Thoracic aorta (tissue), 2 donors: ENCODE measurements around the gene ZBTB5. TPM values are rescaled to one million over a fixed set of nuclear protein-coding genes. Genes with fewer than 3 reads are reported as not detected.

ENCODE experiments used
- ATAC-seq: fragments of 150-250 bp; one replicate; pipeline ENCODE4 v1.8.0; 2017; ENCODE audit warnings: low read depth; ENCODE audit not compliant: insufficient number of reproducible peaks, low FRiP score
- DNase-seq: peaks from one replicate; pipeline ENCODE4 v3.0.0-alpha.2; 2020; ENCODE audit warnings: low spot score
- H3K27ac ChIP-seq, 2 donors: fragments of 200-600 bp; sonication (generic); 1 replicate in 1 of 2; 2 replicates in 1 of 2; pipeline ENCODE4 v1.5.1; 2016; ENCODE audit warnings: mild to moderate bottlenecking in 2 of 2, moderate library complexity in 2 of 2
- H3K27me3 ChIP-seq: fragments of 200-600 bp; sonication (generic); replicated peaks from 2 replicates; pipeline ENCODE4 v1.6.0; 2016; ENCODE audit warnings: mild to moderate bottlenecking; ENCODE audit not compliant: insufficient read depth
- H3K36me3 ChIP-seq: fragments of 200-600 bp; sonication (generic); one replicate; pipeline ENCODE4 v1.5.1; 2016
- H3K4me1 ChIP-seq, 2 donors: fragments of 200-600 bp; sonication (generic); 1 replicate in 1 of 2; 2 replicates in 1 of 2; pipeline versions ENCODE4 v1.5.1 to v1.6.0; 2016; ENCODE audit warnings: low read depth in 2 of 2, mild to moderate bottlenecking in 1 of 2; ENCODE audit not compliant: control insufficient read depth in 1 of 2
- H3K4me3 ChIP-seq: fragments of 200-600 bp; sonication (generic); 2 replicates; pipeline ENCODE4 v1.5.1; 2016; ENCODE audit warnings: mild to moderate bottlenecking
- H3K9me3 ChIP-seq: fragments of 200-600 bp; sonication (generic); 2 replicates; pipeline ENCODE4 v1.5.1; 2016
- total RNA-seq, 2 donors: library from RNA; depleted of rRNA; stranded (reverse); fragments of >200 nt; gene quantifications; one replicate each; pipeline versions ENCODE4 v1.1.0 to v1.2.3, GENCODE V29; 2016
- TF ChIP-seq, protein P1 (sequence below): fragments of 200-600 bp; sonication (generic); IDR thresholded peaks from one replicate; pipeline ENCODE4 v1.5.1; 2019; ENCODE audit warnings: antibody characterized with exemption

ZBTB5 gene
- total RNA-seq, 2 donors from 2014 or later: 8.3 to 15.0 TPM

DNA sequence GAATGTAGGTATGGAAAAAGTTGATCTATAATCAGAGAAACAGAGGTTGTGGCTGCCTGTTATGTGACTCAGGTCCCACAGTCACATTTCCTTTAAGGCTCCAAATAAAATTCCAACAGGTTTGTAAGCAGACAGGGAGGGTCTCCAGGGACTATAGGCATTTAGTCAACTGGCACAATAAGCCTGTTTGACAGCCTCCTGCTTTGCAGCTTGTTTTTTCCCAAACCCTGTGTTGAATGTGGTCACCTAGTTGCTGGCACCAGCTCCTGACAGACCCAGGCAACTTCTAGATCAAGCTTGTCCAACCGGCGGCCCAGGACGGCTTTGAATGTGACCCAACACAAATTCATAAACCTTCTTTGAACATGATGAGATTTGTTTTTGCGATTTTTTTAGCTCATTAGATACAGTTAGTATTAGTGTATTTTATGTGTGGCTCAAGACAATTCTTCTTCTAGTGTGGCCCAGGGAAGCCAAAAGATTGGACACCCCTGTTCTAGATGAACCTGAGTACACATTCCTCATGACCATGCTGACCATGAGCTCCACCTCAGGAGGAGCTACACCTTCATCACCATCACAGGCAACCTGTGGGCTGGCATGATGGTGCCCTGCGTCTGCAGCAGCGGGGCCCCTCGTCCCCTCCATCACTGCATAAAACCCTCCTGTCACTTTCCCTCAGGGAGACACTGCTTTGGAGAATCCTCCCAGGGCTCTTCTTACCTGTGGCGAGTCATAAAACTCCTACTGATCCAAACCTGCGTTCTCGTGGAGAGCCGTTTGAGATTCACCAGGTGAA lies 58.4 kb downstream of the ZBTB5 start:
- no peaks in the 10 kb centered on the region for H3K36me3 ChIP-seq
- TF ChIP-seq, protein P1, sequence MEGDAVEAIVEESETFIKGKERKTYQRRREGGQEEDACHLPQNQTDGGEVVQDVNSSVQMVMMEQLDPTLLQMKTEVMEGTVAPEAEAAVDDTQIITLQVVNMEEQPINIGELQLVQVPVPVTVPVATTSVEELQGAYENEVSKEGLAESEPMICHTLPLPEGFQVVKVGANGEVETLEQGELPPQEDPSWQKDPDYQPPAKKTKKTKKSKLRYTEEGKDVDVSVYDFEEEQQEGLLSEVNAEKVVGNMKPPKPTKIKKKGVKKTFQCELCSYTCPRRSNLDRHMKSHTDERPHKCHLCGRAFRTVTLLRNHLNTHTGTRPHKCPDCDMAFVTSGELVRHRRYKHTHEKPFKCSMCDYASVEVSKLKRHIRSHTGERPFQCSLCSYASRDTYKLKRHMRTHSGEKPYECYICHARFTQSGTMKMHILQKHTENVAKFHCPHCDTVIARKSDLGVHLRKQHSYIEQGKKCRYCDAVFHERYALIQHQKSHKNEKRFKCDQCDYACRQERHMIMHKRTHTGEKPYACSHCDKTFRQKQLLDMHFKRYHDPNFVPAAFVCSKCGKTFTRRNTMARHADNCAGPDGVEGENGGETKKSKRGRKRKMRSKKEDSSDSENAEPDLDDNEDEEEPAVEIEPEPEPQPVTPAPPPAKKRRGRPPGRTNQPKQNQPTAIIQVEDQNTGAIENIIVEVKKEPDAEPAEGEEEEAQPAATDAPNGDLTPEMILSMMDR: no peak
- H3K27me3 ChIP-seq: no peaks in the 10 kb centered on the region
- H3K27ac ChIP-seq: no peak overlapping the region
- no peak overlapping the region for H3K4me3 ChIP-seq
- no peak for DNase-seq
- H3K9me3 ChIP-seq: no peaks in the 10 kb centered on the region
- no peak for ATAC-seq
- H3K4me1 ChIP-seq: peaks cover 0 to 6% of the 10 kb centered on the region in 2 donors

DNA sequence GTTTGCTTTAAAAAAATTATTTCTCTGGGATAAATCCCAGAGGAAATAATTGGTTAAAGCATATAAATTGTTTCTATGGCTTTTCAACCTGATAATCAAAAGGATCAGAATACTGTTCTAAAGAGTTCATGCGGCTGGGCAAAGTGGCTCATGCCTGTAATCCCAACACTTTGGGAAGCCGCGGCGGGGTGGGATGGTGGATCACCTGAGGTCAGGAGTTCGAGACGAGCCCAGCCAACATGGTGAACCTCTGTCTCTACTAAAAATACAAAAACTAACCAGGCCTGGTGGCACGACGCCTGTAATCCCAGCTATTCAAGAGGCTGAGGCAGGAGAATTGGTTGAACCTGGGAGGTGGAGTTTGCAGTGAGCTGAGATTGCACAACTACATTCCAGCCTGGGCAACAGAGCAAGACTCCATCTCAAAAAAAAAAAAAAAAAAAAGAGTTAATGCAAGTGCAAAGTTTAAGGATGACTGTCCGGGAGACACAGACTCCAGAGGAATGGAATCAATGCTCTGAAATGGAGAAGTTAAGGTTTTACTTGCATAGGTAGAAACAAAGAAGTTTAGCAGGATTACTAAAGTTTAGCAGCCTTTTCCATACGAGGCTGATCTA lies 59.4 kb downstream of the ZBTB5 start:
- no peak for ATAC-seq
- Histone ChIP-seq H3K4me3 (no peak overlapping the region), H3K27me3 (no peaks in the 10 kb centered on the region), H3K27ac (peak overlapping the region; percentile 3 to 17), H3K4me1 (peaks cover 0 to 6% of the 10 kb centered on the region in 2 donors), H3K36me3 (no peaks in the 10 kb centered on the region), H3K9me3 (no peaks in the 10 kb centered on the region)
- DNase-seq: no peak
- TF ChIP-seq, protein P1: no peak

DNA sequence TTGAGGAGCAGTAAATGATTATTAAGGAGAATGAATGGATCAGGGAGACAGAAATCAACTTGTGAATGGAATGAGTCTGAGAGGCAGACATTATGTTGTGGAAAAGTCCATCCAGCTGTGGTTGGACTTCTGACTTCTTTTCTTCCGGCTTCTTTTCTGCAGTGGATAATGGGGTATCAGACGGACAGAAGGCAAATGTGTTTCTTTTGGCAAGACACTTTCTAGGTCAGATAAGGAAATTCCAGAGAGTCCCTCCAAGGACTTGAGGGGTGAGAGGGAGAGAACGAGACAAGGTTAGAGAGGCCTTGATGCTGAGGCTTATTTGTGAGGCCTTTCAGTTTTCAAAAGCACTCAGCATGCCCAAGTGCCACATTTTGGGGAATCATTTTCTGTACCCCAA lies 59.9 kb downstream of the ZBTB5 start:
- TF ChIP-seq, protein P1: no peak
- ATAC-seq: no peak

DNA sequence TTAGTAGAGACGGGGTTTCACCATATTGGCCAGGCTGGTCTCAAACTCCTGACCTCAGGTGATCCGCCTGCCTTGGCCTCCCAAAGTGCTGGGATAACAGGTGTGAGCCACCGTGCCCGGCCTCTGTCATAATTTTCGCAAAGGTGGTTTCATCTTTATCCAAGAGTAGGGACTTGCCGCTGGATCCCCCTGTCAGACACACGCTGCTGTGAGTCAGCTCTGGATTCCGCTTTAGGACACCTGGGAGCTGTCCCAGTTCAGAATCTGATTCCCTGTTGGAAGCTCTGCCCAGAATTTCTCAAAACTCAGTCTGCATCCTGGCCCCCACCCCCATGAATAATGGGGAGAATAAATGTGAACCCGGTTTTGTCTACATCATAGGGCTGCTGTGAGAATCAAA lies 60.7 kb downstream of the ZBTB5 start:
- H3K27me3 ChIP-seq: no peaks in the 10 kb centered on the region
- DNase-seq: no peak
- H3K36me3 ChIP-seq: no peaks in the 10 kb centered on the region
- H3K4me1 ChIP-seq: peaks cover 0 to 6% of the 10 kb centered on the region in 2 donors
- no peak for ATAC-seq
- TF ChIP-seq, protein P1: no peak
- H3K4me3 ChIP-seq: no peak overlapping the region
- H3K27ac ChIP-seq: no peak overlapping the region
- H3K9me3 ChIP-seq: no peaks in the 10 kb centered on the region

More for the DNA sequence above, 59.9 kb downstream of the ZBTB5 start:
- Histone ChIP-seq H3K27ac (peak overlapping the region; percentile 3 to 17), H3K27me3 (no peaks in the 10 kb centered on the region), H3K4me3 (no peak overlapping the region), H3K4me1 (peaks cover 0 to 6% of the 10 kb centered on the region in 2 donors), H3K9me3 (no peaks in the 10 kb centered on the region), H3K36me3 (no peaks in the 10 kb centered on the region)
- DNase-seq: no peak

DNA sequence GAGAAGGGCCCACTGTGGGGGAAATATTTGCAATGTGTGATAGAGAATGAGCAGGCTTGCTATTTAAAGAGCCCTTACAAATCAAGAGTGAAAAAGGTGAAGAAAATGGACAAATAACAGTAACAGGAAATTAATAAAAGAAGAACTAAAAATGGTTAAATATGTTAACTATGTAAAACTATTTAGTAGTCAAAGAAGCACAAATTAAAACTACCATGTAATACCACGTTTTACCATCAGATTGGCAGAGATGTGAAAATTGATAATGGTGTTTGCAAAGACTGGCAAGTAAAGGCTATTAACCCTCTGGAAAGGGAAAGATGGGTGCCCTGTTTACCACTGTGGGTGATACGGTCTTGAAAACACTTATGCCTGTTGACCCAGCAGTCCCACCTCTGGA lies 65.9 kb downstream of the ZBTB5 start:
- H3K4me3 ChIP-seq: no peak overlapping the region
- no peaks in the 10 kb centered on the region for H3K9me3 ChIP-seq
- H3K27ac ChIP-seq: no peak overlapping the region
- H3K4me1 ChIP-seq: no peaks in the 10 kb centered on the region
- H3K27me3 ChIP-seq: no peaks in the 10 kb centered on the region
- H3K36me3 ChIP-seq: no peaks in the 10 kb centered on the region
- DNase-seq (no peak), ATAC-seq (no peak)
- TF ChIP-seq, protein P1: no peak
